K562 (cell line): ENCODE results near the gene PNCK. TPM values are rescaled to one million over a fixed set of nuclear protein-coding genes. Genes with fewer than 3 reads are reported as not detected.

ENCODE experiments used
- ATAC-seq: fragments of 200-7000 bp; cut with Tn5 transposase; 3 replicates; pipeline ENCODE4 v1.9.1; 2020; ENCODE audit warnings: moderate library complexity
- BruUV-seq: library from RNA; stranded (reverse); fragments of 400-500 nt; replicated peaks from 2 replicates; lab custom pipeline; 2021; lab: Mats Ljungman, UMichigan
- CTCF ChIA-PET: fragments of 300-600 bp; formaldehyde crosslinking; extraction: SDS; loops from one replicate; lab custom pipeline; 2021; ENCODE audit warnings: low intra/inter-chr PET ratio; lab: Yijun Ruan, JAX
- POLR2A ChIA-PET: fragments of 300-600, 350-650 bp; sonication (Branson Sonifier 250); formaldehyde crosslinking; extraction: SDS; loops from one replicate; lab custom pipeline; 2021; ENCODE audit warnings: antibody characterized with exemption, inconsistent platforms; lab: Yijun Ruan, JAX
- DNase-seq, 4 experiments: peaks; one replicate each; pipeline versions ENCODE4 v3.0.0 to v3.0.0-alpha.2; 2011 to 2018; ENCODE audit warnings: low spot score in 3 of 4, mixed read lengths in 3 of 4; ENCODE audit errors: extremely low read depth in 1 of 4
- FAIRE-seq: peaks from 2 replicates; lab custom pipeline; 2011; peaks lifted over from hg19 to GRCh38; lab: Jason Lieb, UNC
- H2AFZ ChIP-seq: 2 replicates; pipeline ENCODE4 v1.6.0; 2011; ENCODE audit warnings: low read depth, low read length, control low read depth, inconsistent platforms
- H3K27ac ChIP-seq: fragments of 200-600 bp; 3 replicates; pipeline ENCODE4 v1.8.0; 2011; ENCODE audit warnings: low read depth, mild to moderate bottlenecking, control low read depth, inconsistent platforms, low read length, moderate library complexity, mixed read lengths; ENCODE audit errors: extremely low read depth
- H3K27me3 ChIP-seq, 2 experiments: fragments of 300-600 bp in 1 of 2; 2 replicates in 1 of 2; 3 replicates in 1 of 2; pipeline versions ENCODE4 v1.6.0 to v1.8.0; 2011; ENCODE audit warnings: inconsistent platforms in 2 of 2, low read length in 2 of 2, mild to moderate bottlenecking in 1 of 2, mixed read lengths in 1 of 2, moderate library complexity in 1 of 2; ENCODE audit not compliant: control insufficient read depth in 2 of 2, insufficient read depth in 2 of 2
- H3K36me3 ChIP-seq: fragments of 300-600 bp; 3 replicates; pipeline ENCODE4 v1.8.0; 2011; ENCODE audit warnings: mild to moderate bottlenecking, low read length, inconsistent platforms; ENCODE audit not compliant: control insufficient read depth, insufficient read depth
- H3K4me1 ChIP-seq, 2 experiments: fragments of 200-600 bp in 1 of 2; replicated peaks in 1 of 2; 2 replicates in 1 of 2; 3 replicates in 1 of 2; pipeline versions ENCODE4 v1.5.1 to v1.8.0; 2011; ENCODE audit warnings: inconsistent platforms in 2 of 2, low read length in 2 of 2, mild to moderate bottlenecking in 1 of 2, mixed read lengths in 1 of 2, moderate library complexity in 1 of 2; ENCODE audit not compliant: control insufficient read depth in 2 of 2, insufficient read depth in 2 of 2
- H3K4me2 ChIP-seq: 2 replicates; pipeline ENCODE4 v1.6.1; 2011; ENCODE audit warnings: low read length, control low read depth, inconsistent platforms, mixed read lengths; ENCODE audit not compliant: insufficient read depth
- H3K4me3 ChIP-seq: fragments of 200-600 bp; sonication (generic), shearing (Covaris generic); 2 replicates; pipeline ENCODE4 v1.5.1; 2016; ENCODE audit warnings: control low read depth, inconsistent platforms
- H3K79me2 ChIP-seq: fragments of 200-600 bp; 3 replicates; pipeline ENCODE4 v1.8.0; 2011; ENCODE audit warnings: low read length, inconsistent platforms; ENCODE audit not compliant: control insufficient read depth, insufficient read depth
- H3K9ac ChIP-seq, 2 experiments: 2 replicates each; pipeline versions ENCODE4 v1.6.0 to v1.6.1; 2011; ENCODE audit warnings: low read depth in 2 of 2, low read length in 2 of 2, control low read depth in 1 of 2, inconsistent platforms in 1 of 2, mild to moderate bottlenecking in 1 of 2, mixed read lengths in 1 of 2; ENCODE audit not compliant: insufficient read depth in 1 of 2
- H3K9me1 ChIP-seq: one replicate; pipeline ENCODE4 v1.6.0; 2011; ENCODE audit warnings: inconsistent platforms, mild to moderate bottlenecking, low read length, moderate library complexity; ENCODE audit not compliant: control insufficient read depth, insufficient read depth
- H3K9me3 ChIP-seq: replicated peaks from 2 replicates; pipeline ENCODE4 v1.5.1; 2011; ENCODE audit warnings: low read depth, low read length, inconsistent platforms; ENCODE audit not compliant: control insufficient read depth, insufficient read depth
- H4K20me1 ChIP-seq: replicated peaks from 2 replicates; pipeline ENCODE4 v1.6.1; 2011; ENCODE audit warnings: low read length, inconsistent platforms, mixed read lengths; ENCODE audit not compliant: control insufficient read depth, insufficient read depth
- BCOR ChIP-seq: fragments of 450-650 bp; IDR thresholded peaks from 2 replicates; pipeline ENCODE4 v1.6.1; 2016
- ESRRA ChIP-seq: fragments of 450-650 bp; IDR thresholded peaks from 2 replicates; pipeline ENCODE4 v1.6.1; 2014; ENCODE audit warnings: low read depth, mild to moderate bottlenecking, moderate library complexity, borderline replicate concordance
- FOXA1 ChIP-seq: fragments of 450-650 bp; IDR thresholded peaks from 2 replicates; pipeline ENCODE4 v1.6.1; 2016; ENCODE audit warnings: mild to moderate bottlenecking, borderline replicate concordance
- FOXM1 ChIP-seq, 2 experiments: fragments of 450-650 bp in 1 of 2; sonication (generic) in 1 of 2; formaldehyde crosslinking in 1 of 2; IDR thresholded peaks; 2 replicates each; pipeline versions ENCODE4 v1.6.1 to v1.9.0; 2017 to 2022; ENCODE audit warnings: low read depth in 2 of 2, mild to moderate bottlenecking in 2 of 2, missing genetic modification reagents in 1 of 2, moderate library complexity in 1 of 2
- GABPA ChIP-seq: fragments of 200-800 bp; sonication (Bioruptor generic); conservative IDR thresholded peaks from 2 replicates; pipeline ENCODE4 v1.6.1; 2016; ENCODE audit warnings: low read depth, missing genetic modification characterization, missing compliant biosample characterization
- HDAC8 ChIP-seq: fragments of 450-650 bp; IDR thresholded peaks from 2 replicates; pipeline ENCODE4 v1.6.1; 2016; ENCODE audit warnings: mild to moderate bottlenecking, missing genetic modification characterization, moderate library complexity, missing compliant biosample characterization
- HDGF ChIP-seq: fragments of 450-650 bp; IDR thresholded peaks from 2 replicates; pipeline ENCODE4 v1.6.1; 2016
- ILF3 ChIP-seq: fragments of 450-650 bp; IDR thresholded peaks from 2 replicates; pipeline ENCODE4 v1.6.1; 2018; ENCODE audit warnings: antibody characterized with exemption, mild to moderate bottlenecking, moderate library complexity, borderline replicate concordance
- MYC ChIP-seq, 2 experiments: fragments of 250-450 bp in 1 of 2; sonication (Bioruptor Pico) in 1 of 2; IDR thresholded peaks; 2 replicates each; pipeline versions ENCODE4 v1.5.1 to v1.6.1; 2012 to 2021; ENCODE audit warnings: low read depth in 2 of 2, borderline replicate concordance in 1 of 2, improper control_type of control experiment in 1 of 2, low read length in 1 of 2, mild to moderate bottlenecking in 1 of 2, moderate library complexity in 1 of 2
- NFE2L1 ChIP-seq: fragments of 450-650 bp; IDR thresholded peaks from 2 replicates; pipeline ENCODE4 v1.6.1; 2016; ENCODE audit warnings: missing genetic modification characterization, low read depth, mild to moderate bottlenecking, missing compliant biosample characterization, moderate library complexity, borderline replicate concordance
- POLR2G ChIP-seq: fragments of 200-400 bp; formaldehyde crosslinking; IDR thresholded peaks from 2 replicates; pipeline ENCODE4 v1.6.1; 2017; ENCODE audit warnings: low read depth, mild to moderate bottlenecking, antibody characterized with exemption, low read length, moderate library complexity
- PYGO2 ChIP-seq: fragments of 450-650 bp; IDR thresholded peaks from 2 replicates; pipeline ENCODE4 v1.6.1; 2016; ENCODE audit warnings: mild to moderate bottlenecking, missing genetic modification characterization, moderate library complexity, missing compliant biosample characterization
- ZNF12 ChIP-seq: sonication (generic); formaldehyde crosslinking; IDR thresholded peaks from 2 replicates; pipeline ENCODE4 v1.4.0; 2020; ENCODE audit warnings: mild to moderate bottlenecking, missing genetic modification reagents
- ZNF184 ChIP-seq: sonication (generic); formaldehyde crosslinking; IDR thresholded peaks from 2 replicates; pipeline ENCODE4 v1.5.0; 2020; ENCODE audit warnings: missing genetic modification reagents
- WGBS: fragments of 100-300 bp; shearing (Covaris generic); methylation state at CpG from one replicate; pipeline ENCODE4 v1.1.6; 2016; ENCODE audit warnings: low coverage, mixed read lengths; ENCODE audit not compliant: insufficient coverage; ENCODE audit errors: missing lambda C conversion rate; 5-methylcytosine and 5-hydroxymethylcytosine counted together
- in situ Hi-C: fragments of 300-500 bp; cut with MboI; formaldehyde crosslinking; loops from 4 replicates; pipeline ENCODE4 v1.15.0; 2018; ENCODE audit warnings: inconsistent platforms, mixed read lengths
- intact Hi-C: fragments of 100-400 bp; cut with micrococcal nuclease; formaldehyde crosslinking; loops from 2 replicates; pipeline ENCODE4 v1.14.2; 2022
- polyA plus RNA-seq, 8 experiments: library from polyadenylated mRNA; depleted of rRNA in 4 of 8; stranded (reverse) in 5 of 8; unstranded in 3 of 8; fragments of >200 nt; fragmentation: Nextera tagmentation in 2 of 8; fragmentation: Illumina TruSeq in 1 of 8; extraction: Ambion mirVana in 2 of 8; extraction: Trizol in 1 of 8; gene quantifications; 2 replicates each; pipeline versions ENCODE4 v1.2.1 to v1.2.3, GENCODE V29; 2011 to 2014; ENCODE audit warnings: inconsistent platforms in 1 of 8, missing spikeins in 1 of 8
- total RNA-seq, 7 experiments: library from RNA; depleted of rRNA in 6 of 7; stranded (reverse); fragments of >200 nt in 6 of 7; fragmentation: Illumina TruSeq in 2 of 7; extraction: Trizol in 2 of 7; gene quantifications; 2 replicates each; pipeline versions ENCODE4 v1.2.1 to v1.2.3, GENCODE V29; 2011 to 2021; ENCODE audit warnings: low replicate concordance in 1 of 7
- TF ChIP-seq, protein P1 (sequence below): fragments of 450-650 bp; formaldehyde crosslinking; IDR thresholded peaks from 2 replicates; pipeline ENCODE4 v1.4.0; 2020; ENCODE audit warnings: mild to moderate bottlenecking, mixed read lengths
- TF ChIP-seq, protein P2 (sequence below), 2 experiments: fragments of 250-450 bp in 1 of 2; fragments of 450-650 bp in 1 of 2; sonication (Bioruptor Pico) in 1 of 2; IDR thresholded peaks; 2 replicates each; pipeline versions ENCODE4 v1.6.1 to v1.8.0; 2016 to 2021; ENCODE audit warnings: mild to moderate bottlenecking in 2 of 2, moderate library complexity in 2 of 2, missing compliant biosample characterization in 1 of 2, missing genetic modification characterization in 1 of 2
- TF ChIP-seq, protein P3 (sequence below): IDR thresholded peaks from 2 replicates; pipeline ENCODE4 v1.6.1; 2012; ENCODE audit warnings: low read depth, low read length, improper control_type of control experiment, borderline replicate concordance

PNCK gene
- total and polyA plus RNA-seq, 9 of the 15 experiments (the other 6 are each of a cell fraction or from before 2014, with no cell fraction given): 0.13 to 7.5 (median 1.2) TPM; not detected in 1

DNA sequence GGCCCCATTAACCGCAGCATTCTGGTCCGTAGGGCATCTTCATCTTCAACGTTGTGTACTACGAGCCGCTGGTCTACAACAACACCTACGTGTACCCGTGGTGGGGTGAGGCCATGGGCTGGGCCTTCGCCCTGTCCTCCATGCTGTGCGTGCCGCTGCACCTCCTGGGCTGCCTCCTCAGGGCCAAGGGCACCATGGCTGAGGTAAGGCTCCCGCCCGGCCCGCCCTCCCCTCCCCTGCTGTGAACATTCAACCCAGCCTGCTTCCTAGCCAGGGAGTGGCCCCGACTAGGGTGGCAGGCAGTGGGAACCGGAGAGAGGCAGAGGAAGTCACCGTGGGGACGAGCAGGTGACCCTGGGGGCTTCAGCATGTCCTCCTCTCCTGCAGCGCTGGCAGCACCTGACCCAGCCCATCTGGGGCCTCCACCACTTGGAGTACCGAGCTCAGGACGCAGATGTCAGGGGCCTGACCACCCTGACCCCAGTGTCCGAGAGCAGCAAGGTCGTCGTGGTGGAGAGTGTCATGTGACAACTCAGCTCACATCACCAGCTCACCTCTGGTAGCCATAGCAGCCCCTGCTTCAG is 21.2 kb upstream of the PNCK start:
- Histone ChIP-seq H4K20me1 (peaks cover 12% of the 10 kb centered on the region), H3K4me3 (no peak overlapping the region), H3K27ac (no peak overlapping the region), H3K4me2 (no peak overlapping the region), H3K9ac (no peak overlapping the region; a peak in 1 of 4 replicates), H3K79me2 (peaks cover 24% of the 10 kb centered on the region), H3K9me3 (no peaks in the 10 kb centered on the region), H3K27me3 (no peaks in the 10 kb centered on the region), H2AFZ (no peak overlapping the region), H3K4me1 (peaks cover 5 to 59% of the 10 kb centered on the region in 2 experiments; a peak in 4 of 5 replicates), H3K9me1 (peaks cover 4% of the 10 kb centered on the region), H3K36me3 (peaks cover 69% of the 10 kb centered on the region; the same call in 1 of the 3 replicates)
- ATAC-seq: no peak
- FAIRE-seq: no peak
- ChIA-PET CTCF (no interaction called here), POLR2A (interaction anchor here (1.6 kb wide), 1 partner anchor 14 kb away, joined by 4 read pairs; no protein-coding TSS in a partner anchor)
- intact Hi-C loops: no loop called here
- no TSS peak for BruUV-seq
- DNase-seq: no peak
- WGBS: 52% methylated on average over 5 of the region's 23 CpGs
- TF ChIP-seq ZNF184 (CRISPR knock-in tag) (no peak), POLR2G (peak; percentile 52), HDAC8 (tag) (no peak), GABPA (tag) (no peak), NFE2L1 (tag) (no peak), FOXM1 (IDR thresholded peaks at IDR 0.05; ENCODE audit: low read depth) (no peak), FOXM1 (CRISPR knock-in tag; IDR thresholded peaks at IDR 0.05; ENCODE audit: low read depth) (no peak), ZNF12 (CRISPR knock-in tag) (no peak), ILF3 (no peak), BCOR (no peak), FOXA1 (no peak), PYGO2 (tag) (no peak), MYC (IDR thresholded peaks at IDR 0.05; ENCODE audit: low read depth, low read length) (no peak), MYC (CRISPR knock-in tag; IDR thresholded peaks at IDR 0.05; ENCODE audit: borderline replicate concordance, low read depth) (no peak), ESRRA (no peak), HDGF (no peak)
- TF ChIP-seq, protein P1, sequence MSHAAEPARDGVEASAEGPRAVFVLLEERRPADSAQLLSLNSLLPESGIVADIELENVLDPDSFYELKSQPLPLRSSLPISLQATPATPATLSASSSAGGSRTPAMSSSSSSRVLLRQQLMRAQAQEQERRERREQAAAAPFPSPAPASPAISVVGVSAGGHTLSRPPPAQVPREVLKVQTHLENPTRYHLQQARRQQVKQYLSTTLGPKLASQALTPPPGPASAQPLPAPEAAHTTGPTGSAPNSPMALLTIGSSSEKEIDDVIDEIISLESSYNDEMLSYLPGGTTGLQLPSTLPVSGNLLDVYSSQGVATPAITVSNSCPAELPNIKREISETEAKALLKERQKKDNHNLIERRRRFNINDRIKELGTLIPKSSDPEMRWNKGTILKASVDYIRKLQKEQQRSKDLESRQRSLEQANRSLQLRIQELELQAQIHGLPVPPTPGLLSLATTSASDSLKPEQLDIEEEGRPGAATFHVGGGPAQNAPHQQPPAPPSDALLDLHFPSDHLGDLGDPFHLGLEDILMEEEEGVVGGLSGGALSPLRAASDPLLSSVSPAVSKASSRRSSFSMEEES (CRISPR knock-in tag): peak; percentile 36; the same call in 1 of the 2 replicates
- TF ChIP-seq, protein P2, sequence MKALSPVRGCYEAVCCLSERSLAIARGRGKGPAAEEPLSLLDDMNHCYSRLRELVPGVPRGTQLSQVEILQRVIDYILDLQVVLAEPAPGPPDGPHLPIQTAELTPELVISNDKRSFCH (CRISPR knock-in tag; IDR thresholded peaks at IDR 0.05): no peak
- TF ChIP-seq, protein P2 (tag; IDR thresholded peaks at IDR 0.05): no peak
- TF ChIP-seq, protein P3, sequence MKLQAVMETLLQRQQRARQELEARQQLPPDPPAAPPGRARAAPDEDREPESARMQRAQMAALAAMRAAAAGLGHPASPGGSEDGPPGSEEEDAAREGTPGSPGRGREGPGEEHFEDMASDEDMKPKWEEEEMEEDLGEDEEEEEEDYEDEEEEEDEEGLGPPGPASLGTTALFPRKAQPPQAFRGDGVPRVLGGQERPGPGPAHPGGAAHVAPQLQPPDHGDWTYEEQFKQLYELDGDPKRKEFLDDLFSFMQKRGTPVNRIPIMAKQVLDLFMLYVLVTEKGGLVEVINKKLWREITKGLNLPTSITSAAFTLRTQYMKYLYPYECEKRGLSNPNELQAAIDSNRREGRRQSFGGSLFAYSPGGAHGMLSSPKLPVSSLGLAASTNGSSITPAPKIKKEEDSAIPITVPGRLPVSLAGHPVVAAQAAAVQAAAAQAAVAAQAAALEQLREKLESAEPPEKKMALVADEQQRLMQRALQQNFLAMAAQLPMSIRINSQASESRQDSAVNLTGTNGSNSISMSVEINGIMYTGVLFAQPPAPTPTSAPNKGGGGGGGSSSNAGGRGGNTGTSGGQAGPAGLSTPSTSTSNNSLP: no peak
- in situ Hi-C loops: no loop called here
